HK-2 (cell line): ENCODE results near the gene TMEM205.
A peak's percentile ranks its signal among the peaks of the same experiment; 100 is the strongest.
"Not testable (repeated sequence)": the region's sequence is repeated elsewhere in the genome, so short reads cannot be mapped to it uniquely, and the experiment has no call there.

Experiments used
- DNase-seq: peaks from one replicate; pipeline ENCODE4 v3.0.0-alpha.2; 2018; ENCODE audit not compliant: unreplicated experiment

TMEM205 gene

DNA sequence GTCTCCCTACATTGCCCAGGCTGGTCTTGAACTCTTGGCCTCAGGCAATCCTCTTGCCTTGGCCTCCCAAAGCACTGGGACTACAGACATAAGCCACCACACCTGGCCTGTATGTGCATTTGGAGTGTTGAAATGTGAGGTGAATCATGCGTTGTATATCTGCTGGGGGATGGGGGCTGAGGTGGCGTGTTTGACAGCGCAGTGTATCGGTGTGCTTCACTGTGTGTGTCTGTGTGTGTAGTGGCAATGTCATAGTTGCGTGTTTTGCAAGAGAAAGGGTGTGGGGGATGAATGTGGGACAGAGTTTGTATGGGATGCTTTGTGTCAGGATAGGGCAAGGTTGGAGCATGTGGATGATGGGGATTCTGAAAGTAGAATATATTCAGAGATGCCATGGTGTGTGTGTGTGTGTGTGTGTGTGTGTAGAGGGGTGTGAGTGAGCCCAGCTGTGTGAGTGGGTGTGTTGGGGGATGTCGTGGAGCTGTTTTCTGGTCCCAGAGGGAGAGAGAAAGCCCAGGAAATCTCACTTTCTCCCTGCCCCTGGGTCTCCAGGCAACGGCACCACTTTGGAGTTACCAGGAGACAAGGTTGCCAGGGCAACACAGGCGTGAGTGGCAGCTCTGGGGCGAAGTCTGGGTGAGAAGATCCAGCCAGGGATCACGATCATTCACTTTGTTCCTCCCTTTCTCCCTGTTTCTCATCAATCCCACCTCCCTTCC, 27.3 kb upstream of the TMEM205 start:
- no peak for DNase-seq

DNA sequence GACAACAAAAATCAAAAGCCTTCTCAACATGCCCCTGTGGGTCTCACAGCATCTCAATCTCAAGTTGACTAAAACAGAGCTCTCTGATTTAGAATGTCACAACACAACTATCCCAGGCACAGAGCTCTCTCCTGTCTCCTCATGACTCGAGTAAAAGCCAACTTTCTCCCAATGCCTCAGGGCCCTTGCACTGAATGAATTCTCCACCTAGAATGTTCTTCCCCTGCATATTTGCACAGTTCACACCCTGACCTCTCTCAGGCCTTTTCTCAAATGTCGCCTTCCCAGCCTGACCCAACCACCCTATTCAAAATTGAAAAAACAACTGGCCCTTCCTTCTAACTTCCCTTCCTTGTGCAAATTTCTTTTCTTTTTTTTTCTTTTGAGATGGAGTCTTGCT, 24.7 kb upstream of the TMEM205 start:
- DNase-seq = no peak

DNA sequence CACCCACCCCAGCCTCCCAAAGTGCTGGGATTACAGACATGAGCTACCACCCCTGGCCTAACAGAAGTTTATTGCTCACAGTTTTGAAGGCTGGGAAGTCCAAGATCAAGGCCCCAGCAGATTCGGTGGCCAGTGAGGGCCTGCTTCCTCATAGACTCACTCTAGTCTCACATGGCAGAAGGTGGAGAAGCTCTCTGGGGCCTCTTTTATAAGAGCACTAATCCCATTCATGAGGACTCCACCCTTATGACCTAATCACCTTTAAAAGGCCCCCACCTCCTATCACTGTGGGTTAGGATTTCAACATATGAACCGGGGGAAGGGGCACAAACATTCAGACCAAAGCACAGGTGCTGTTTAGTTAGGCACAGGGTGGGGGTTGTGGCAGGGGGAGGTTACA, 21.5 kb upstream of the TMEM205 start:
- DNase-seq = no peak

DNA sequence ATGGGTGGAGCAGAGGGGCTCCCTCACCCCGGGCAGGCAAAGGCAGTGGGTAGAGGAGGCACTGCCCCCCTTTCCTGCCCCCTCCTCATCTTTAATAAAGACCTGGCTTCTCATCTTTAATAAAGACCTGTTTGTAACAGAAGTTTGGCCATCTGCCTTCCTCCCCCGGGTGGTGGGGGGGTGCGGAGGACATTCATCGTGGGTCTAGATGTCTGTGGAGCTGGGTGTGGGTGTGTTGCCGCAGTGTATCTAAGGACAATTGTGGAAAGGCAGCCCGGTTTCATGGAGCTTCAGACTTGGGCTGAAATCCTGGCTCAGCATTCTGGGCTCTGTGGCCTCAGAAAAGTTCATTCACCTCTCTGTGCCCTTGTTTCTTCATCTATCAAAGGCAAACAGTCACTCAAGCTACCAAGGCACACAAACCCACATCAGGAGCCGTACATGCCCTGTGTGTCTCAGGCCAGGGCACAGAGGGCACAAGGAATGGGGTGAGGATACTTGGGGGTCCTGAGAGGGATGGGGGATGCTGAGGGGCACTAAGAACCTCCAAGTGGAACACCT, 19.6 kb upstream of the TMEM205 start:
- DNase-seq = no peak

DNA sequence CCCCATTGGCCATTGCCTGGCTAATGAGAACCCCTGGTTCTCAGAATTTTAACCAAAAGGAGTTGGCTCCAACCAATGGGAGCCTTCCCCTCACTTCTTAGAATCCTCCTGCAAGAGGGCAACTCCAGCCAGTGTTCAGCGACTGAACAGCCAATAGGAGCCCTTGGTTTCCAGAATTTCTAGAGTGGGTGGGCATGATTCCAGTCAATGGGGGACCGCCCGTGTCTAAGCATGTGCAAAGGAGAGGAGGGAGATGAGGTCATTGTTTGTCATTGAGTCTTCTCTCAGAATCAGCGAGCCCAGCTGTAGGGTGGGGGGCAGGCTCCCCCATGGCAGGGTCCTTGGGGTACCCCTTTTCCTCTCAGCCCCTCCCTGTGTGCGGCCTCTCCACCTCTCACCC, 18.9 kb upstream of the TMEM205 start:
- DNase-seq = no peak

DNA sequence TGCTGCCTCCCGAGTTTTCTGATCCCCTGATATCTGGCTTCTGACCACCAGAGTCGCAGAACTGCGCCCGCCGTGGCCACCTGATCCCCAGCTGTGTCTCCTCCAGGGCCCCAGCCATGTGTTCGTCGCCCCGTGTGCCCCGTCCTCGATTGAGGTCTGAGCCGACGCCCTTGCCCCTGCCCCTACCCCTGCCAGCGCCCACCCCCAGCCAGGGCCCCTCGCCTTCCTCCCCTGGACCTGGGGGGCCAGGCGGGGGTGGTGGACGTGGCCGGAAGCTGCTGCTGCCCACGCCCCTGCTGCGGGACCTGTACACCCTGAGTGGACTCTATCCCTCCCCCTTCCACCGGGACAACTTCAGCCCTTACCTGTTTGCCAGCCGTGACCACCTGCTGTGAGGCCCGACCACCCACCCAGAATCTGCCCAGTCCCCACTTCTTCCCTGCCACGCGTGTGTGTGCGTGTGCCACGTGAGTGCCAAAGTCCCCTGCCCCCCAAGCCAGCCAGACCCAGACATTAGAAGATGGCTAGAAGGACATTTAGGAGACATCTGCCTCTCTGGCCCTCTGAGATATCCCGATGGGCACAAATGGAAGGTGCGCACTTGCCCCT, 18.3 kb upstream of the TMEM205 start:
- DNase-seq = no peak

DNA sequence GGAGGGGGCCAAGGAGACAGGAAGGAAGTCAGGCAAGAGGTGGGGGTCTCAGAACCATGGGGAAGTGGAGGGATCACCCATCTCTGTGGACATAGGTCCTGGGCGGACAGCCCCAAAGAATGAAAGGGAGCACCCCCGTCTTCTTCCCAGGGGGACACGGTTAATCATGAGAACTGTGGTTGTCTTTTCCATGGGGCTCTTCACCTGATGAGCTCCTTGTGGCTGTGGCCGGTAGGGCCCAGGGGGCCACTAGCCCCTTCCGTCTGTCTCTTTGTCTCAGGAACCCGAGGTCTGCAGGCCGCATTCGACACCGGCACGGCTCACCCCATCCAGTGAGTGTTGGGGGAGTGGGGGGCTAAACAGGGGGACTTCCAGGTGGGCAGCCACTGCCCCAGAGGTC, 17.8 kb upstream of the TMEM205 start:
- DNase-seq = no peak

DNA sequence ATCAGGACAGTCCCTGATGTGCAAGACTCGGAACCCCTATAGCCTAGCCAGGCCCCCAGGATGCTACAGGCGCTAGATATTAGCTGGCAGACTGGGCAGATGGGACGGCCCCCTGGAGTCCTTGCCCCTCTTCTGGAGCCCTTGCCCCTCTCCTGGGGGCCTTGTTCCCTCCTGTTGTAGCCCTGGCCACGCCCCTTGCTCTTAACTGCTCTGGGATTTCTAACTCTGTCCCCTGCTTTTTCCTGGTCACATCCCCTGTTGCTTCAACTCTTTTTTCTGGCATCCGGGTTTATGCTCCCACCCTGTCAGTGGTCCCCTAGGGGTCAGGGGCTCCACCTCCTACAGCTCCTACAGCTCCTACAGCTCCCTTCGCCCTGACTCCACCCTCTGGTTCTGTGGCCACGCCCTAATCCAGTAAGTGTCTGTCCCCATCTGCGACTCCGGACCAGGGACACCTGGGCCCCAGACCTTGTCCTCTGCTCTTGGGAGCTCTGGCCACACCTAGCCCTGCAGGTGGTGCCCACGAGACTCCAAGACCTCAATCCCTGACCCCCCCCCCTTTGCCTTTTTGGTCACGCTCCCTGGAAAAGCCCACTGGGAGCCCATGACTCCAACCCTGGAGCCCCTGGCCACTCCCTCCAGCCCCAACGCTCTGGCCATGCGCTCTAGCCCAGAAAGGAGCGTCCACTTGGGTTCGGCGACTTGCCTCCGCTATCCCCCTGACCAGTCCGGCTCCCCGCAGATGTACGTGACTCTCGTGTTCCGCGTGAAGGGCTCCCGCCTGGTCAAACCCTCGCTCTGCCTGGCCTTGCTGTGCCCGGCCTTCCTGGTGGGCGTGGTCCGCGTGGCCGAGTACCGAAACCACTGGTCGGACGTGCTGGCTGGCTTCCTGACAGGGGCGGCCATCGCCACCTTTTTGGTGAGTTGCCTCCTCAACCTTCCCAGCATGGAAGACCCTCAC, 16.0 kb upstream of the TMEM205 start:
- no peak for DNase-seq

DNA sequence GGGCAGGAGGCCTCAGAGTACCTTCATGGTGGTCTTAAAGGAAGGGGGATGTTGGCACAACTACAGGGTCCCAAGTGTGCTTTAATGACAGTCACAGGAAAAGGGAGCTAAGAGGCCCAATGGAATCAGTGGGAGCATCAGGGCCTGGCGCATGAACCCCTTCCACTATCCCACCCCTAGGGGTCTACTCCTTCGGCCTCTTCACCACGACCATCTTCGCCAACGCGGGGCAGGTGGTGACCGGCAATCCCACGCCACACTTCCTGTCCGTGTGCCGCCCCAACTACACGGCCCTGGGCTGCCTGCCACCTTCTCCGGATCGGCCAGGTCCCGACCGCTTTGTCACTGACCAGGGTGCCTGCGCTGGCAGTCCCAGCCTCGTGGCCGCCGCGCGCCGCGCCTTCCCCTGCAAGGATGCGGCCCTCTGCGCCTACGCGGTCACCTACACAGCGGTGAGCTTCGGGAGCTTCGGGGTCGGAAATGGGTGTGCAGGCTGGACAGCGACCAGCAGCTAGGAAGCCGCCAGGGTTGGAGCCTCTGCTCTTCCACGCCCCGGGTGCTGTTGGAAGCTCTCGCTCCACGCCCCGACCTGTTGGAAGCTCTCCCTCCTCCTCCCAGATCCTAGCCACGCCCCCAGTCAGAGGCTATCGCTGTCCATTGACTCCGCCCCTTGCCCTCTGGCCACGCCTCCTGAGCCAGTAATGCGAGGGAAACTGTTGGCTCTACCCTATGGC, 15.1 kb upstream of the TMEM205 start:
- no peak for DNase-seq

DNA sequence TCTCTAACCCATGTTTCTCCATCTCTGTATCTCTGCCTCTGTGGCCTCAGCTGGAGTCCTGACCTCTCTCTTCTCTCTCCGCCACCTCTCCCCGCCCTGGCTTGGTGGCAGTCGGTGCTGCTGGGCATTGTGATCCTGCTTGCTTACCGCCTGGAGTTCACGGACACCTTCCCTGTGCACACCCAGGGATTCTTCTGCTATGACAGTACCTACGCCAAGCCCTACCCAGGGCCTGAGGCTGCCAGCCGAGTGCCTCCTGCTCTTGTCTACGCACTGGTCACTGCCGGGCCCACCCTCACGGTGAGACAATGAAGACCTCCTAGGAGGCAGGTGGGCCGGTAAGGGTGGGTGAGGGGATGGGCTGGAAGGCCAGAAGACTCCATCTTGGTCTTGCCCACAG, 13.4 kb upstream of the TMEM205 start:
- no peak for DNase-seq

DNA sequence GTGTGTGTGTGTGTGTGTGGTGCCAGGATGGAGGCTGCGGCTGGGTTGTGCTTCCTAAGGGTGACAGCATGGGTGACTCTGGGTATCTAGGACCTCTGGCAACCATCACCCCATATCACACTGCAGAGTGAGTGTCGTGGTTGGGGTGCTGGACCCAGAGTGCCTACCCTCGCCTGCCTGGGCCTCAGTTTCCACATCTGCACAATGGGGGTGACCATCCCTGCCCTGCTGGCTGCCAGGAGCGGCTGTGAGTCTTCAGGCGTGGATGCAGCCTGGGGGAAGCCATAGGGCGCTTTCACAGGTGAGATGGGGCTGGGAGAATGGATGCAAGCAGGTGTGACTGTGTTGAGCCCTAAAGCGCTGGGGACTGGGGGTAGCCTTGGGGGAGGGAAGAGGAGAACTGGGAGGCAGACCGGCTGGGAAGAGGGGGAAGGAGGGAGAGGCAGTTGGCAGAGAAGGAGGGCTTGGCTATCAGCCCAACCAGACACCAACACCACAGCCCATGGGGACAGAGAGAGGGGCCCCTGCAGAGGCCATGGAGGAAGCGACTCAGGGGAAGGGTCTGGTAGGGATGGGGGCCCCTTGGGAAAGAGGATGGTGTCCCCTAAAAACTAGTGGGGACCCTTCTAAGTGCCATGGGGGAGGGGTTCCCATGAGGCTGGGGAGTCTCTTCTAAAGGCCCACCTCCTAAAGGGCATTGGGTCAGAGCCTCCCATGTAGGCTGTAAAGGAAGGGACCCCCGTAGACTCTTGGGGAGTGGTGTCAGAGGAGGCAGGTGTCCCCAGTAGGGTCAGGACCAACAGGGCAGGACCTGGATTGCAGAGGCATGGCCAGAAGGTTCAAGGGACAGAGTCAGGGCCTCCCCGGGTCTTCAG, 10.8 kb upstream of the TMEM205 start:
- DNase-seq = no peak

DNA sequence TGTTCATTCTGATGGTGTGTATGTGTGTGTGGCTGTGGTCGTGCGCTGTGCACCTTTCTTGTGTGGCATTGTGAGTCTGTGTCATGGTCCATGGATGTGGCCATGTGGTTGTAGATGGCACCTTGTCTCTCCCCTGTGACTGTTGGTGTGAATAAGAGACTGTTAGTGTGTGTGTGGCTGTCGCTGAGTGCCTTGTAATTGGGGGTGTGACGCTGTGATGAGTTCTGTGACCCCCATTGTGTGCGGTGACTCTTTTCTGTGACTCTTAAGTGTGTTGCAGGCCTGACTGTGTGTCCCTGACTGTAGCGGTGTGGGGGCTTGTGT, 10.0 kb upstream of the TMEM205 start:
- no peak for DNase-seq

DNA sequence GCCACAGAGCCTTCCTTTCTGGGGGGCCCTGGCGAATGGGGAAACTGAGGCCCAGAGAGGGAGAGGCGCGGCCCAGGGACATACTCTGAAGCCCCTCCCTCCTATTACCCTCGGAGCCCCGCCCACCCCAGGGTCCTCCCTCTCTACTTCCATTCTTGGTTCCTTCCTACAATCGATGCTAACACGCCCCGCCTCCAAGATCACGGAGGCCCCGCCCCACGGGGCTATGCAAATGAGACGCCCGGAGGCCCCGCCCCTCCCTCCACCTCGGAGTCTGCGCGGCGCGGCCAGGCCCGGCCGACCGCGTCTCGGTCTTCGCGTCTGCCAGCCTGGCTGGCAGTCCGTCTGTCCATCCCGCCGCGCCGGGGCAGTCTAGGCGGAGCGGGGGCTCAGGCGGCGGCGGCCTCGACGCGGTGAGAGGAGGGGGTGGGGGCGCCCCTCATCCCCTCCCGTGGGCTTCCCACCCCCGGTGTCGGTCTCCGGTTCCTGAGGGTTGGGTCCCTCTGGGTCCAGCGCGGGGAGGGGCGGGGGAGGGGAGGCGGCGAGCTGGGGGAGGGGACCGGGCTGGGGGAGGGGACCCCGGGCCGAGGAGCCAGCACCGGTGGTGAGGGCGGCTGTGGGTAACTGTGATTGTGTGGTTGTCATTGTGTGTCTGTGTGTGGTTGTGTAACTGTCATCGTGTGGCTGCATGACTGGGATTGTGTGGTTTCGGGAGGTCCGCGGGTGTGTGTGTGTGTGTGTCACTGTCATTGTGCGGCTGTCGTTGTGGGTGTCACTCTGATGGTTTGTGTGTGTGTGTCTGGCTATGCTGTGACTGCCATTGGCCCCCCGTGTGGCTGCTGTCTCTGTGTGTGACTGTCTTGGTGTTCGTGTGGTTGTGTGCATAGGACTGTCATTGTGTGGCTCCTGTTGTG, 9.3 kb upstream of the TMEM205 start, which contains the start of gene PLPPR2:
TSS of gene PLPPR2 (plus strand) at position 273 of the 914 bp plus-strand sequence. CDS start 2,242 bp downstream, outside the sequence.
- peak; percentile 85 for DNase-seq

DNA sequence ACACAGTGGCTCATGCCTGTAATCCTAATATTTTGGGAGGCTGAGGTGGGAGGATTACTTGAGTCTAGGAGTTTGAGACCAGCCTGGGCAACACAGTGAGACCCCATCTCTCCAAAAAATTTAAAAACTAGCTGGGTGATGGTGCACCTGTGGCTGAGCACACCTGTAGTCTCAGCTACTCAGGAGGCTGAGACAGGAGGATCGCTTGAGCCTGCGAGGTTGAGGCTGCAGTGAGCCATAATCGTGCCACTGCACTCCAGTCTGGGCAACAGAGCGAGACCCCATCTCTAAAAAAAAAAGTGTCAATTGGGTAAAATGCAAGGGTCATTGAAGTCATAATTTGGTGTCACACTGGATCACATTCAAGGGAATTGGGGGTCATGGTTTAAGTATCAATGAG, 8.0 kb upstream of the TMEM205 start:
- DNase-seq = not testable (repeated sequence)

DNA sequence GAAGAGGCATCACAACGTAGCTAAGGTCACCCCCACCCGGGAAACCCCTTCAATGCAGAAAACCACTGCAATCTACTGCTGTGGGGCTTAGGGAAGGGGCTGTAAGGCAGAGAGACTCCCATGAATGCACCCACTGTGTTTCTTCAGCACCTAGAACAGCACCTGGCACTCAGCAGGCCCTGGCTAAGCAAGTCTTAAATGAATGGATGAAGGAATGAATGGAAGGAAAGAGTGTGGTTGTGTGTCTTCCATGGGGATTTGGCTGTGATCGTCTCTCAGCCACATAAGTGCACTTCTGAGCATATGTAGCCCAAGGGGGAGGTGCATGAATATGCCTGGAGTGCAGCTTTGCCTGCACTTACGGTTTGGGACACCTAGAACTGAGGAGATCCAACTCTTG, 3.1 kb upstream of the TMEM205 start:
- no peak for DNase-seq

DNA sequence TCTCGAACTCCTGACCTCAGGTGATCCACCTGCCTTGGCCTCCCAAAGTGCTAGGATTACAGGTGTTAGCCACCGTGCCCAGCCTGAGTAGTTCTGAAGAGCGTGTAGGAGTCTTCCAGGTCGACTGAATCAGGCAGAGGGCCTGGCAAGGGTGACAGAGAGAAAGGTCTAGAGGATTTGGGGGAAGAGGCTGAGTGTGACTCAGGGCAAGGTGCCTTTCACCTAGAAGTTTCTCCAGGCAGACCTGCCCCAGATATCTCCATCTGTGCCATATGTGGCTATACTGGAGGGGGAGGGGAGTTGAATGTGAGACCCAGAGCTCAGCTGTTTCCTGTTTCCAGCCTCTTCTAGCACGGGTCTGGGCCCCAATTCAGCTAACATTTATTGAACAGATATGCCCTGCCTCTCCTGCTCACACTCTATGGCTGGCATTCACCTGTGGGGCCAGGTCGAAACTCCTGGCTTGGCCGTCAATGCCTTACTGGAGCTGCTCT, 1.5 kb upstream of the TMEM205 start:
- DNase-seq = no peak

DNA sequence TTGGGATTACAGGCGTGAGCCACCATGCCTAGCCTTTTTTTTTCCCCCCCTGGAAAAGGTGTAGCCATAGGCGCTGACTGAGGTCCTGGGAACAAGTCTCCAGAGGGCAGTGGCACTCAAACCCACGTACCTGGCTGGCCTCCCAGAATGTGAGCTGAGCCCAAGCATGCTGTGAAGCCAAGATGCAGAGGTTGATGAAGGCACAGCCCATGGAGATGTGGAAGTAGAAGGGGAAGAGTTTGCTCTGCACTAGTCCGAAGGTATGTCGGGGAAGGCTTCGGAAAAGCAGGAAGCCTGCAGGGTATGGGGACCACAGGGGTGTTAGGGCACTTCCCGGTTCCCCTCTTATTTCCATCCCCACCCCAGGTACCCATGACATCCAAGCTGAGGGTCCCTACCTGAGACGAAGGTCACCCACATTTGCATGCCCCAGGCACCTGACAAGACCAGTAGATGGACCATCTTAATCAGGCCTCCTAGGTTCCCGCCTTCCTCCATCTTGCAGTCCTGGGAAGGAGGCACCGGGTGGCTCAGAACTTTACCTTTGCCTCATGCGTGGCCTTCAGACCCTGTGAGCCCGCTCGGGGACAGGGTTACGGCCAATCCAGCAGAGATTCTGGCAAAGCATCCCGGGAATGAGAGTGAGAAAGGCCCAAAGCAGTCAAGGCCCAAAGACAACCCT, 805 bp downstream of the TMEM205 start:
- DNase-seq = no peak

DNA sequence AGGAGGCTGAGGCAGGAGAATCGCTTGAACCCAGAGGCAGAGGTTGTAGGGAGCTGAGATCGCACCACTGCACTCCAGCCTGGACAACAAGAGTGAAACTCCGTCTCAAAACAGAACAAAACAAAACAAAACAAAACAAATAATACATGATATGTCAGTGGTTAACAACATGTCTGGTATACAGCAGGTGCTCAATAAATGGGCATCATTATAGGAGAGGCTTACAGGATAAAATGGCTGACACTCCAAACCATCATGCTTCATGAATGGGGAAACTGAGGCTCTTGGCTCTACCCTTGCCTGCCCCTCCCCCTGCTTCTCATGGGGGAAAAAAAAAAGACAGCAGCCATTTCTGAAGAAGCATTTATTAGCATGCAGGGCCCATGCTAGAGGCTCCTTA, 3.6 kb downstream of the TMEM205 start:
- no peak for DNase-seq

DNA sequence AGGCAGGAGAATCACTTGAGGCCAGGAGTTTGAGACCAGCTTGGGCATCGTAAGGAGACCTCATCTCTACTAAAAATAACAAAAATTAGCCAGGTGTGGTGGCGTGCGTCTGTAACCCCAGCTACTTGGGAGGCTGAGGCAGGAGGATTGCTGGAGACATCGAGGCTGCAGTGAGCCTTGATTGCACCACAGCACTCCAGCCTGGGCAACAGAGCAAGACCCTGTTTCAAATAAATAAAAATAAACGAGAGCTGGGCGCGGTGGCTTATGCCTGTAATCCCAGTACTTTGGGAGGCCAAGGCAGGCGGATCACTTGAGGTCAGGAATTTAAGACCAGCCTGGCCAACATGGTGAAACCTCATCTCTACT, 6.0 kb downstream of the TMEM205 start:
- DNase-seq = not testable (repeated sequence)
